Stimulated activated CD4-positive, alpha-beta T cell treated with anti-CD3 and anti-CD28 coated beads, Interleukin-2, amount 100 ng/mL, for 24 hours (primary cell): Measurements from ENCODE around the gene AMZ1.

Source experiments
- DNase-seq, 2 donors: peaks; one replicate each; pipeline ENCODE4 v3.0.0-alpha.2; 2020

Gene AMZ1

DNA sequence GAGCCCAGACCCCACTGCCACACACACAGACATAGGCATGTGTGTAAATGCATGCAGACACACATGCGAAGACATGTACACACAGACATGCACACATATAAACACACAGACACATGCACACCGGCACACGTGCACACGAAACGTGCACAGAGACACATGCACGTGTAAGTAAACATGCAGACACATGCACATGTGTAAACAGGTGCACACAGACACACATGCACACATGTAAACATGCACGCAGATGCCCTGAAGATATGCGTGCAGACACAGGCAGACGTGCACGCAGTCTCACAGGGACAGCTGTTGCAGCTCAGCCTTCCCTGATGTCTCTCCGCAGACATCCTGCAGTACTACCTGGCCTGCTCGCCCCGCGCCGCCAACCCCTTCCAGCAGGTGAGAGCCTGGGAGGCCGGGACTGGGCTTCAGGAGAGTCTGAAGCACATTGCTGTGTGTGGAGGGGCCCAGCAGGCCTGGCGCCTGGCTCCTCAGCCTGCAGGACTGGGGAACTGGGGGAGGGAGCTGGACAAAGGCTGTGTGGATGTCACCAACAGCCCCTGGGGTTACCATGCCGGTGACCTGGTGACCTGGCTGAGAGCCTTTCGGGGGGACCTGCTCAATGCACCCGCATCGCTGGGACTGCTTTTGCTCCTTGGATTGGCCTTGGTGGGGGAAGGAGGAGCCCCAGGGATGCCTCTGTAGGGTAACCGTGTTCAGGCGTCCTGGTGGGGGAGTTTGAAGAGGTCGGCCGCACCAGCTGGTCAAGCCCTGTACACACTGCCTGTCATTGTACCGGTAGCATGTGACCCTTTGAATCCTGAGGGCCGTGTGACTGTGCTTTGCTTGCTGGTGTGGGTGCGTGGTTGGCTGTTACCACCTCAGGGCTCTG lies 35.9 kb upstream of the AMZ1 start:
- DNase-seq: no peak

DNA sequence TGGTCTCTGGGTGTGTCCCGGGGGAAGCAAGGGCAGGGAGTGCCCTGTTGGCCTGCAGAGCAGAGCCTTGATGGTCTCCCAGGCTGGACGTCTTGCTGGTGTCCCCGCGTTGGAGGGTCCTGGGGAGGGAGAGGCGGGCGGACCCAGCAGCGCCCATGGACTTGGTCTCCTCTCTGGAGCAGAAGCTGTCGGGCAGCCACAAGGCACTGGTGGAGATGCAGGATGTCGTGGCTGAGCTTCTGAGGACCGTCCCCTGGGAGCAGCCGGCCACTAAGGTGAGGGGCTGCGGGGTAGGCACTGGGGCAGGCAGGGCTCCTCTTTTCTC lies 35.3 kb upstream of the AMZ1 start:
- DNase-seq: no peak

DNA sequence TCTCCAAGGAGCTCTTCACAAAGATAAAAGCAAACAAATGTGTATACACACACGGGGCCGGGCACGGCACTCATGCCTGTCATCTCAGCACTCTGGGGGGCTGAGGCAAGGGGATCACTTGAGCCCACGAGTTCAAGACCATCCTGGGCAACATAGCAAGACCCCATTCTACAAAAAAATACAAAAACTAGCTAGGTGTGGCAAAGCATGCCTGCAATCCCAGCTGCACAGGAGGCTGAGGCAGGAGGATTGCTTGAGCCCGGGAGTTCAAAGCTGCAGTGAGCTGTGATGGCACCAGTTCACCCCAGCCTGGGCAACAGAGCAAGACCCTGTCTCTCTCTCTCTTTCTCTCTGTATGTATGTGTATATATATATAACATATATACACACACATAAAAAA lies 33.9 kb upstream of the AMZ1 start:
- no peak for DNase-seq

DNA sequence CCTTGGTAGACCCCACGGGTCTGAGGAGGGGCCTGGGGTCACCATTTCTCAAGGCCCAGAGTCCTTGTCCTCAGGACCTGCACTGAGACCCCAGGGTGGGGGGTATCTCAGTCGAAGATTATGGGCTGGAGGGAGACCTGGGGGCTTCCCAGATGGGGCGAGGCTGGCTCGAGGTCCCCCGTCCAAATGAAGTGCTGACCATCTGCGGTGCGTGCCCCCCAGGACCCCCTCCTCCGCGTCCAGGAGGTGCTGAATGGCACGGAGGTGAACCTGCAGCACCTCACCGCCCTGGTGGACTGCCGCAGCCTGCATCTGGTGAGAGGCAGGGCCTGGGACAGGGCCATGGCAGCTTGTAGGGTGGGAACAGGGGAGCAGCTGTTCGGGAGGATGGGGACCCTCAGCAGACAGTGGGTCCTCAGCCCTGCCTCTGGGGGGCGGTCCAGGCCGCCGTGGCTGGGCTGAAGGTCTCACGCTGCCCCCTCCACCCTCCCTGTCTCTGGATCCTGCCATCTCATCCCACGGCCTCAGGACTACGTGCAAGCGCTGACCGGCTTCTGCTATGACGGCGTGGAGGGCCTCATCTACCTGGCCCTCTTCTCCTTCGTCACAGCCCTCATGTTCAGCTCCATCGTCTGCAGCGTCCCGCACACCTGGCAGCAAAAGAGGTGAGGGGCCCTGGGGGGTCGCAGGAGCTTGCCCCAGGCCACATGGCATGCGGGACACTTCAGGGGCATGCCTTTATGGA lies 32.0 kb upstream of the AMZ1 start:
- no peak for DNase-seq

DNA sequence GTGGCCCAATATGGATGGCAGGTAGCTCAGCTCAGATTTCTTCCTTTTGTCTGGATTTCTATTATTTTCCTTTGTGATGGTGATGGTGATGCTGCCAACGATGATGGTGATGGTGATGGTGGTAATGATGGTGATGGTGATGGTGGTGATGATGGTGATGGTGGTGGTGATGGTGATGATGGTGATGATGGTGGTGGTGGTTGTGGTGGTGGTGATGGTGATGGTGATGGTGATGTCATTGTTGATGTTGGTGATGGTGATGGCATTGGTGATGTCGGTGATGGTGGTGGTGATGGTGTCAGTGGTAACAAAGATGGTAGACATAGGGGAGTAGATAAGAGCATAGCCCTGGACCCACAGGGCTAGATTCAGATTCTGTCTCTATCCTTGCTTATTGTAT lies 30.8 kb upstream of the AMZ1 start:
- DNase-seq: no peak

DNA sequence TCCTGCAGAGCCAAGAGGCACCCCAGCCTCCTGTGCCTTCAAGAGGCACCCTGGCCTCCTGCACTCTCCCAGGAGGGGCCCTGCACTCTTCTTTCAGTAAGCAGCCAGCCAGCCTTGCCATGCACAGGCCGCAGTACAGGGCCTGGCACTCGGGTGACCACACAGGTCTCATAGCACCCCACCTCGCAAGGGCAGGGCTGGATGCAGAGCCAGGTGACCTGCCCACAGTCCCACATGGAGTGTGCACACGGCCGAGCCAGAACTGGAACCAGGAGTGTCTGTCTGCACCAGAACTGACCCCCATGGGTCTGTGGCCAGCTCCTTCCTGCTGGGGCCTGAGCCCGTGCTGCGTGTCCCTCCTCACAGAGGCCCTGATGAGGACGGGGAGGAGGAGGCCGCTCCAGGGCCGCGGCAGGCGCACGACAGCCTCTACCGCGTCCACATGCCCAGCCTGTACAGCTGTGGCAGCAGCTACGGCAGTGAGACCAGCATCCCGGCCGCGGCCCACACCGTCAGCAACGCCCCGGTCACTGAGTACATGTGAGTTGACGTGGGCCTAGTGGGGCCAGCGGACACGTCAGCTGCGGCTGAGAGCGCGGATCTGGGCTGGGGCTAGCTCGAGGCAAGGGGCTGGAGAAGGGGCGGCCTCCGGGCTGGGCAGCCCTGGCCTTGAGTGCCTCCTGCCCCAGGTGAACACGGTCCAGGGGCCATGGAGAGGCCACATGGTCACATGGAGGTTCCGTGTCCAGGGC lies 29.9 kb upstream of the AMZ1 start:
- DNase-seq: no peak

DNA sequence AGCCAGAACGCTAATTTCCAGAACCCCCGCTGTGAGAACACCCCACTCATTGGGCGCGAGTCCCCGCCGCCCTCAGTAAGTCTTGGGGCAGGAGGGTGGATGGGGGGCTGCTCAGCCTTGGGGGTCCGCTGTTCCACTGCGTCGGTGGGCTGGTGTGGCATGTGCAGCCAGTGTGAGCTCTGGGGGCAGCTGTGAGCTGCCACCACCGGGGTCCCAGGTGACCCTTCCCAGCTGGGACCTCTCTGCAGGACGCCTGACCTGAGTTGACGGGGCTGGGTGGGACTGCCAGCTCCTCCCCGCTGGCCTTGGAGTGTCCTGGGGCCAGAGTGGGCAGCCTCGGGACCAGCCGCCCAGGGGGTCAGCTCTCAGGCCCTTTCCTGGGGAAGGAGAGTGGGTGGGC lies 29.1 kb upstream of the AMZ1 start:
- DNase-seq: no peak

DNA sequence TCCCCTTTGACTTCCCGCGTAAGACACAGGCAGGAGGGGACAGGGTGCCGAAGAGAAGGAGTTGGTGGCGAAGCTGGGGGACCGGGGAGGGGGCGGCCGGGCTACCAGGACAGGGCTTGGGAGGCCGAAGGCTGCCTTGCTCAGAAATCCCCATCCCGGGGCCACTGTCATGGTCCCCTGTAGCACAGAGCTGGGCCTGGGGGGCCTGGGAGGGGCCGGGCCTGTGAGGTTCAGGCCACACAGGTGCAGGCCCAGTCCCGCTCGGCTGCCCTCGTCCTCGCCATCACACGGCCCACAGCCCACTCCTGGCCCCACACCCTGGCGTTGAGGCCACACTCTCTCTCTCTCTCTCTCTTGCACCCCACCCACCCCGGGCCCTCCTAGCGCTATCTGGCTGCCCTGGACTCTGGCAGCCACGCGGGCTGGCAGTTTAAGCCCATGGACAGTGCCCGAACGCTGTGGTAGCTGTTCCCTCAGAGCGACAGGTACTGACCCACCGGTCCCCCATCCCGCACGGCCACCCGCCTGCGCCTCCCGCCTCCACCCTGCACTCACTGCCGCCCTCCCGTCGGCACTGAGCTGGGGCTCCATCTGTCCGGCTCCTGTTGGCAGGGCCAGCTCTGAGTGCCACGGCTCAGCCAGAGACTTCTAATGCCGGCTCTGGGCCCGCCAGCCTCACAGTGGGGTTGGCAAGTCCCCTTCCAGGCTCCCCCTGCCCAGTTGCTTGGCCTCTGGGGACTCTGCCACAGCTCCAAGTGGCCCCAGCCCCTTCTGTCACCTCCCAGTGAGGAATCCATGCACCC lies 28.2 kb upstream of the AMZ1 start:
- no peak for DNase-seq

DNA sequence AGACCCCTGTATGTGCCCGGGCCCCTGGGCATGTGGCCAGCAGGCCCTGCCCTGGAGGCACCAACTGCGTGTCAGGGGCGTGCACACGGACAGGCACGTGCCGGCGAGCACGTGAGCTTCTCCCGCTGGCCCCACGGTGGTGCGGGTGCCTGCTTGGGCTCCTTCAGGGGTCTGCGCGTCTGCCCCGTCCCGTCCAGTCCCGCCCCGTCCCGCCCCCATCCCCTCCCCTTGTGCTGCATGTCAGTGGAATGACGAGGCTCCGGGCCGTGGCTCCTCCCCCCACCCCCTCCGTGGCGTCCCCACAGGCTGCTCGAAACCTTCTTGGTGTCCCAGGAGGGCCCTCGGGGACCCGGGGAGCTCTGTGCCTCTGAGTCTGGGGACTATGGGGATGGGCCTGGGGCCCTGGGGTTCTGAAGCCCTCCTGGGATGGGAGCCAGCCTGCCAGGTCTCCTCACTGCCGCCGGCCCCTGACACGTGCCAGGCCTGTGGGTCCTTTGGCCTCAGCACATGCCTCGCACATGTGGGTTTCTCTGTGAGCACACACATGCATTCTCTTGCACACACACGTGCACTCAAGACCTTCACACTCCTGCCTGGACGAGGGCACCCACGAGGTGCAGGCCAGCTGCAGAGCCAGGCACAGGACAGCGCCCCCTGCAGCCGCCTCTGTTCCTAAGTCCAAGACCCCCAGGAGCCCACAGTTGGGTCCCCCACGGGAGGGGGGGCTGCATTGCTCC lies 27.5 kb upstream of the AMZ1 start:
- no peak for DNase-seq

DNA sequence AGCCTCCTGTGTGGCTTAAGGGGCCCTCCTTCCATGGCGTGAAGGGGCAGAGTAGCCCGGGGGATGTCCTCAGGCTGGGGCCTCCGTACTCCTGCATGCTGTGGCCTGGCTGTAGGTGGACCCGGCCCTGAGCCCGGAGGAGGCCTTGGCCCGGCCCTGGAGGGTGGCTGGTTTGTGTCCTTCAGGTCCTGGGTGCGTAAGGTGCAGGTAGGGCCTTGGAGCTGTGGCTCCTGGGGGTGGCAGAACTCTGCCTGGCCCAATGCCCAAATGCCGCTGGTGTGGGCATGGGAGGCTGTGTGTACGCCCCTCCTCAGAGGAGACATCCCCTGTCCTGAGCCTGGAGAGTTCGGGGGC lies 26.9 kb upstream of the AMZ1 start:
- no peak for DNase-seq

DNA sequence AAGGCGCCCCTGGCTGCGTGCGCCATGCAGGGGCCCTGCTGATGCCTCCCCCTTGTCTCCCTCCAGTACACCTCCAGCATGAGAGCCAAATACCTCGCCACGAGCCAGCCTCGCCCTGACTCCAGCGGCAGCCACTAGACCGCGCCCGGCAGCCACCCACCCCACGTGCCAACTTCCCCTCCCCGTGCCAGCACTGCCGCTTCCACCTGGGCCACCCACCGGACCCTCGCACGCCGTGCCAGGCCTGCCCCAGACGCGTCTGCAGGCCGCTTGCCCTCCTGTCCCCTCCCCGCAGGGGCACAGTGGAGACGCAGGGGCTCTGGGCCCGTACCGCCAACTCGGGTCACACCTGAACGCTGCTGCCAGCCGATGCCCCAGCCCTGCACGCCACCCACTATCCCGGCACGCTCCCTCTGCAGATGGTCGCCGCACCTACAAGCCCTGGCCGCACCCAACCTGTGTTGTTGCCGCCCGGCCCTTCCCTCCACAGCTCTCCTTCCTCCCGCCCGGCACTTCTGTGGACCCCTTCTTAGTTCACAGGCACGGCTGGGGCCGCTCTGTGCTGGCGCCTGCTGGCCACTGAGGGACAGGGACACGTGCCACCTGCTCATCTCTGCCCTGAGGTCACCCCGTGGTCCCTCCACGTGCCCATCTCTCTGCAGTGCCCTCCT lies 26.3 kb upstream of the AMZ1 start:
- no peak for DNase-seq

DNA sequence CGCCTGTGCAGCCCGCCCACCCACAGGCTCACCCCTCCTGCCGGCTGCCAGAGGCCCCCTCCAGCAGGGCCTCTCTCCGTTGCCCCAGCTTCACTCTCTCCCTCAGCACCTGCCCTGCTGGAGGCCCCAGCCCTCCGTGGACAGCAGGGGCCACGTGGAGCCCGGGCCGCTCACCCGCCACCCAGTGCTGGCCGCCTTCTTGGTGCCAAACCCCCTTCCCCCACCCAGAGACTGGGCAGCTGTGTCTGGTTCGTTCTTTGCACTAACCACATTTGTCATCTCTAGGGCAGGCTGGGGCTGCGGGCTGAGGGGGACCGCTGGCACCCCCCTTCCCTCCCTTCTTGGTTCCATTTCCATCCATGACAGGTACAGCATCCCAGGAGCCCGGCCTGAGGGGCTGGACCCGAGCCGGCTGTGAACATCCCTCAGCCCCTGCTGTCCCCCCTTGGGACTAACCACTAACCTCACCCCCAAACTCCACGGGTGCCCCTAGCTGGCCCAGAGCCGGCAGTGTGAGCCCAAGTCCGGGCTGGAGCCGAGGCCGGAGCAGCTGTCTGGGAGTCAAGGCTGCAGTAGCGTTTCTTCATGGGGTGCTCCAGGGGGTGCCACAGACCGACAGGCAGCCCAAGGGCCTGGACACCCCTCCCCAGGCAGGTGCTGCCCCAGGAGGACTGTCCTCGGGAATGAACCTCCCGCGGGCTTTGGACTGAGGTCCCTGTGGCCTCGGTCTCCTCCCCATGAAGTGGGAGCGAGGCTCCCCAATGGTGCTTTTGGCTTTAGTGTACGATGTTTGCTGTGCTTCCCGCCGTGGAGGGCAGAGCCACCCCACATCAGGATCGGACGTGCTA lies 25.5 kb upstream of the AMZ1 start:
- no peak for DNase-seq

DNA sequence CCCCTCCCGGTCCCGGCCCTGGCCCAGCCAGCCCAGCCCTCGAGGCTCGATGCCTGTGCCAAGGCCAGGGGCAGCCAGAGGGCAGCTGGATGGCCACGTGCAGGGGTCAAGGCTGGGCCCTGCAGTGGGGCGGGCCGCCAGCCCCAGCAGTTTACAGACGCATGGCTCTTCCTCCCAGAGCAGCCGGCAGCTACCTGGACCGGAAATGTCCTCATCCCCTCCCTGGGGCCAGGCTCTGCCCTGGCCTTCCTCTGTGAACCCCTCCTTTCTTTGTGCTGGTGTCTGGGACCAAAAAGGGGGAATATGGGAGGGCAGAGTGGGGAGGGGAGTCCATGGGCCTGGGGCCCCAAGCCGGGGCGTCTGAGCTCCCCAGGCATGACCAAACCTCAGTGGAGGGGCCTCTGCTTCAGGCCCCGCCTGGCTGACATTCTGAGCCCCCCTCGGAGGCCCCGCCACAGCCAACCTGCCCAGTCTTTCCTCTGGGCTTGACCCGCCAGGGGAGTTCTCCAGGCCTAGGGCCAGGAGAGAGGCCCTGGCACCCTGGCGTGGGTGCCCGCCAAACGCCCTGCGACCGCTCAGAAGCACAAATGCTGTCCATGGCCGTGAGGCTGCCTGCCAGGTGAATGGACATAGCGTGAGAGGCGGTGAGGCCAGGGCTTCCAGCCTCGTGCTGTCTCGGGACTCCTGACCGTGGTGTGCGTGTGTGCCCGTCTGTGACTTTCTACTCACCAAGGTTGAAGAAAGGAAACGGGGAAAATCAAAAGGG lies 24.7 kb upstream of the AMZ1 start:
- DNase-seq: no peak

DNA sequence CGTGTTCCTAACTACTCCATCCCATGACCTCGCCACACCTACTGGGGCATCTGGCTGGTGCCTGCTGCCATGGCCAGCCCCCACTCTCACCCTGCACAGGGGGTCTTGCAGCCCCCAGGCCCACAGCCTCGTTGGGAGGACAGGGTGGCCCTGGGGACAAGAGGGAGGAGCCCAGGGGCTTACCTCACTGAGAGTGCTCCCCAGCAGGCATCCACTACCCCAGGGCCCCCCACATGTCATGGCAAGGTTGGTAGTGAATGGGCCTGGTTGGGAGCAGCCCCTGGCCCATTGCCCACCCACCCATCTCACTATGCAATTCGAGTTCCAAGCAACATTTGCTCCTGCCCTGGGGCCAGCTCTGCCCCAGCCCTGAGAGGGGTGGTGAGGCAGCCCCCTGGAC lies 24.0 kb upstream of the AMZ1 start:
- DNase-seq: no peak

DNA sequence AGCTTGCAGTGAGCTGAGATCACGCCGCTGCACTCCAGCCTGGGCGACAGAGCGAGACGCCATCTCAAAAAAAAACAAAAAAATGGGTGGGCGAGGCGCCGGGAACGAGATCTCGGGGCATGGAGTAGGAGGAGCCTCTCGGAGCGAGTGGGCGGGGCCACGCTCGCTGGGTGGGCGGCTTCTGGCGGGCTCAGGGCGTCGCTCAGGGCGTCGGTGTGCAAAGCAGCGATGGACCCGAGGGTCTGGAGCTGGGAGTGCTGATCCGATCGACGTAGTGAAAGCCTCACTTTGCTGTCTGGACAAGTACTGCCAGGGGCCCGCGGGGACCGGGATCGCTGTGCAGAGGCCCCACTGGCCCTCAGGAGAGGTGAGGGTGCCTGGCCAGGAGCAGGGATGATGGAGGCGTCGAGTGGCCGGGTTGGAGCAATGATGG lies 22.6 kb upstream of the AMZ1 start:
- no peak for DNase-seq

DNA sequence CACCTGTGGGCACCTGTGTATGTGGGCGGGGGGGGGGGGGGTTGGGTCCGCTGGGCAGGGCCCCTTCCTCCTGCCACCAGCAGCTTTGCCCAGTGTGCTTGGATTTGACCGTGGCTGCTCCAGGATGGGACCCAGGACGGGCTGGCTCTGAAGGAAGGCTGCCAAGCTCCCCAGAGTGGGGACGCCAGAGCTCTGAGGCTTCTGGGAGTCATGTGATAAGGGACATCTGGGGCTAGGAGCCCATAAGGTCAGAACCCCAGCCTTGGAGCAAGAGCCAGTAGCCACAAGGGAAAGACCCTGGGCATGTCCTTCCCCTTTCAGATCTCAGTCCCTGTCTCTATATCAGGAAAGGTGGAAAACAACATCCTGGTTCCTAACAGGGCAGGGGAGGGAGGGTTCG lies 21.8 kb upstream of the AMZ1 start:
- DNase-seq: no peak

DNA sequence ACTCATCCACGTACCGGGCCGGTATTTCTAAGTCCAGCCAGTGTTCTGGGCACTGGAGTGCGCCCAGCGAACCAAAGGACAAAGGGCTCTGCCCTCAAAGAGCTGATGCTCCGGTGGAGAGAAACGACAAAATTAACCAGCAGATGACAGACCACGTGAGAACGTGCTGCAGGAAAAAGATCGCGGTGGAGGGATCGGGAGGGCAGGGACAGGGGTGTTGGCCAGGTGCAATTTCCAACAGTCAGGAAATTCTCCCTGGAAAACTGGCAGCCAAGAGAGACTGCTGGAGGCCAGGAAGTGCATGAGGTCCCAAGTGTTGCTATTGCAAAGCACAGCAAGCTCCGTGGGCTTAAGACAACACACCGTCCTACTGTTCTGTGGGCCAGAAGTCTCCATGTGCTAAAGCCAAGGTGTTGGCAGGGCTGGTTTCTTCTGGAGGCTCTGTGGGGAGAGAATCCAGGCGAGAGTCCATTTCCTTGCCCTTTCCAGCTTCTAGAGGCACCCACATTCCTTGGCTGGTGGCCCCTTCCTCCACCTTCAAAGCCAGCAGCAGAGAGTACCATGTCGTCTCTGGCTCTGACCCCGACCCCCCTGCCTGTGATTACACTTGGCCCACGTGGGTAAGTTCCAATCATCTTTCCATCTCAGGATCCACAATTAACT lies 21.3 kb upstream of the AMZ1 start:
- no peak for DNase-seq

DNA sequence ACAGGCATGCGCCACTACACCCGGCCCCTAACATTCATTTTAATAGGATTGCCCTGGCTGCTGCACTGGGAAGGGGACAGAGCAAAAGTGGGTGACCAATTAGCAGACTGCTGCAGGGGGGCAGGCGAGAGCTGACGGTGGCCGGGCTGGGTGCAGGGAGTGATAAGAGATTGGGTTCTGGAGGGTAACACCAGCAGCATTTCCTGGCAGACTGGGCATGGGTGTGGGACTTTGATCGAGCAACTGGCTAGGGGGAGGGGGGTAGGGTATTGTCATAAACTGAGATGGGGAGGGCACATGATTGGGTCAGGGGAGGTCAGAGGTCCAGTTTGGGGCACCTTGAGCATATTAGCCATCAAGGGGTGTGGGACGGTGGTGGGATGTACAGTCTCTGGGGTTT lies 20.2 kb upstream of the AMZ1 start:
- no peak for DNase-seq

DNA sequence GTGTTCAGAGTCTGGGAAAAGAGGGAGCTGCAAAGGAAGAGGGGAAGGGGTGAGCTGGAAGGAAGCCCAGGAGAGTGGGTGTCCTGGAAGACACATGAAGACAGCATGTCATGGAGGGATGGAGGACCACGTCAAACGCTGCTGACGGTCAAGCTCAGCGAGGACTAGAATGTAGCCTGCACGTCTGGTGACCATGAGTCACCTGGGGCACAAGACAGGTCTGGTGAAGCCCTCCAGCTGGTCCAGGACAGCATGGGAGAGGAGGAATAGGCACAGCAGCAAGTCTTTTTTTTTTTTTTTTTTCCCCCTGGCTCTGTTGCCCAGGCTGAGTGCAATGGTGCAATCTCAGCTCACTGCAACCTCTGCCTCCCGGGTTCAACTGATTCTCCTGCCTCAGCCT lies 19.6 kb upstream of the AMZ1 start:
- DNase-seq: no peak
